CD1c-positive myeloid dendritic cell (primary cell): ENCODE measurements around the gene DNAH8.
"Not testable (repeated sequence)": the region's sequence is repeated elsewhere in the genome, so short reads cannot be mapped to it uniquely, and the experiment has no call there.

Experiments used
- DNase-seq: peaks from one replicate; pipeline ENCODE4 v3.0.0-alpha.2; 2016; ENCODE audit errors: extremely low spot score

DNAH8 gene

GRCh38 chr6:38715016-38715689 lies at the start of gene DNAH8:
Gene DNAH8, plus strand, starts transcription at chr6:38715311. Its CDS starts 7,499 bp downstream, at chr6:38722810.
- DNase-seq, result no peak

GRCh38 chr6:38671885-38672467 lies 43.1 kb upstream of the DNAH8 start:
- peak; percentile 48 for DNase-seq

- DNase-seq, result peak; percentile 53
Measured at GRCh38 chr6:38673397-38674165, 41.5 kb upstream of the DNAH8 start.

GRCh38 chr6:38676236-38676973 lies 38.7 kb upstream of the DNAH8 start:
- DNase-seq, result no peak

- peak; percentile 31 for DNase-seq
Measured at GRCh38 chr6:38676974-38677544, 38.1 kb upstream of the DNAH8 start.

- no peak for DNase-seq
Measured at GRCh38 chr6:38678178-38678760, 36.8 kb upstream of the DNAH8 start.

- no peak for DNase-seq
Measured at GRCh38 chr6:38679668-38680067, 35.4 kb upstream of the DNAH8 start.

GRCh38 chr6:38681850-38682249 lies 33.3 kb upstream of the DNAH8 start:
- DNase-seq, result no peak

GRCh38 chr6:38684237-38684636 lies 30.9 kb upstream of the DNAH8 start:
- no peak for DNase-seq

- DNase-seq, result no peak
Measured at GRCh38 chr6:38684904-38685303, 30.2 kb upstream of the DNAH8 start.

GRCh38 chr6:38686270-38687042 lies 28.7 kb upstream of the DNAH8 start:
- no peak for DNase-seq

- DNase-seq, result no peak
Measured at GRCh38 chr6:38687043-38687353, 28.1 kb upstream of the DNAH8 start.

GRCh38 chr6:38687549-38687948 lies 27.6 kb upstream of the DNAH8 start:
- no peak for DNase-seq

- no peak for DNase-seq
Measured at GRCh38 chr6:38688579-38689087, 26.5 kb upstream of the DNAH8 start.

- no peak for DNase-seq
Measured at GRCh38 chr6:38695227-38695900, 19.7 kb upstream of the DNAH8 start.

GRCh38 chr6:38695933-38696332 lies 19.2 kb upstream of the DNAH8 start:
- no peak for DNase-seq

GRCh38 chr6:38696345-38696744 lies 18.8 kb upstream of the DNAH8 start:
- no peak for DNase-seq

- no peak for DNase-seq
Measured at GRCh38 chr6:38697846-38698245, 17.3 kb upstream of the DNAH8 start.

- not testable (repeated sequence) for DNase-seq
Measured at GRCh38 chr6:38699702-38700101, 15.4 kb upstream of the DNAH8 start.

- no peak for DNase-seq
Measured at GRCh38 chr6:38701551-38701950, 13.6 kb upstream of the DNAH8 start.
